Measurements from ENCODE around the gene MBD3L1.
A peak's percentile ranks its signal among the peaks of the same experiment; 100 is the strongest.

MBD3L1 gene
- 0 to 0.19 (median 0) reads per million in 3 experiments for total RNA-seq

GRCh38 chr19:8832132-8833021 lies at the start of gene MBD3L1, which contains the start of gene ZNF558:
Gene MBD3L1, plus strand, starts transcription at chr19:8832377. Its CDS starts 10,302 bp downstream, at chr19:8842679.
Gene ZNF558, minus strand, starts transcription at chr19:8832304. Its CDS starts 9,645 bp downstream, at chr19:8822659.
- DNase-seq: peak; percentile 100

DNA sequence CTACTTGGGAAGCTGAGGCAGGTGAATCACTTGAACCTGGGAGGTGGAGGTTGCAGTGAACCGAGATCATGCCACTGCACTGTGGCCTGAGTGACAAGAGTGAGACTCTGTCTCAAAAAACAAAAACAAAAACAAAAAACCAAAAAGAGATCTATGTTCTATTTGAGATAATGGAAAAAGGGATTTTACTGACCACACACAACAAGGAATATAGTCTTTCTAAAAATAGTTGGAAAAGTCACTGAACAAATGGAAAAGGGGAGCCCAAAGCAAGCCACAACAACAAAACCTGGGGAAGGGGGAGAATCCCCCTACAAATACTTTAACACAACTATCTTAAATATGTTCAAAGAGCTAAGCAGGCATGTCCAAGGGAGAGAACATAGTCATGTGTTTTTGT lies 37.4 kb upstream of the MBD3L1 start:
- DNase-seq: no peak

DNA sequence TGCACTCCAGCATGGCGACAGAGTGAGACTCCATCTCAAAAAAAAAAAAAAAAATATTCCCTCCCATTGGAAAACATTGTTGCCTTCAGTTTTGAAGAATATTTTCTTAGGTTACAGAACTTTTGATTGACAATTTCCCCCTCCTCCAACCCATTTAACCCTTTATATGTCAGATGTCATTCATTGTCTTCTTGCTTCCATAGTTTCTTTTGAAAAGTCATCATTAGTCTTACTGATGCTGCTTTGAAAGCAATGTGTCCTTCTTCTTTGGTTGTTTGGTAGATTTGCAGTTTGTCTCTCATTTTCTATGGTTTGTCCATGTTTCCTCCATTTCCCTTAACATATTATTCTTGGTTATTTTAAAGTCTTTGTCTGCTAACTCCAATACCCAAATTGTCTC lies 25.5 kb upstream of the MBD3L1 start:
- no peak for DNase-seq

- no peak for DNase-seq
Observed at GRCh38 chr19:8811315-8812172, 20.6 kb upstream of the MBD3L1 start.

GRCh38 chr19:8814176-8814575 lies 18.0 kb upstream of the MBD3L1 start:
- no peak for DNase-seq

DNA sequence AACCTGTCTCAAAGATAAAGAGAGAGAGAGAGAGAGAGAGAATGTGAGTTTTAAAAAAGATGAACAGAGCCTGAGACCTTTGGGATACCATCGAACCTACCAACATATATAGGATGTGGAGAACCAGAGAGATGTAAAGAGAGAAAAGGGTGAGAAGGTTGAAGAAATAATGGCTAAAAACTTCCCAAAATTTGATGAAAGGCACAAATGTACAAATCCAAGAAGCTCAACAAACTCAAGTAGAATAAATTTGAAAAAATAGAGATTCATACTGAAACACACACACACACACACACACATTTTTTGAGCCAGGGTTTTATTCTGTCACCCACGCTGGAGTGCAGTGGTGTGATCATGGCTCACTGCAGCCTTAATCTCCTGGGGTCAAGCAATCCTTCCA lies 16.4 kb upstream of the MBD3L1 start:
- DNase-seq: no peak

- DNase-seq: no peak
Observed at GRCh38 chr19:8820234-8820633, 11.9 kb upstream of the MBD3L1 start.

DNA sequence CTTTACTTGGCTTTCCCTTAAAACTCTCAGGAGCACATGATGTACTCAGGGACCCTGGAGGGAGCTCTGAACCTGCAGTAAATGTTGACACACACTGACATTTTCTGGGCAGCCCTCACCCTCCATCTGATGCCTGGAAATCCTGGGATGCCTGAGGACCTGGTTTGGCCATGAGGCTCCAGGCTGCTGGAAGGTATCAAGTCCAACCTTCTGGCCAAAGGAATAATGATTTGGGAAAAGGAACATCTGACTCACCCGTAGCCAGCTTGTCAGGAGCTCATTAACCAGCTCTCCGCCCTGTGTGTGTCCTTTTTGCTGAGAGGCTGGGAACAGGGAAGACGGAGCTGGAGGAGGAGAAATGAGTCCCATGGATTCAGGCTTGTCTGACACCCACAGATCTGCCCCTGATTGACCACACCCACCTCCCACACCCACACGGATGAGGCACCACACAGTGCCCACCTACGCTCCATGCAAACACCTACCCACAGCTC lies 10.4 kb upstream of the MBD3L1 start:
- DNase-seq: no peak

DNA sequence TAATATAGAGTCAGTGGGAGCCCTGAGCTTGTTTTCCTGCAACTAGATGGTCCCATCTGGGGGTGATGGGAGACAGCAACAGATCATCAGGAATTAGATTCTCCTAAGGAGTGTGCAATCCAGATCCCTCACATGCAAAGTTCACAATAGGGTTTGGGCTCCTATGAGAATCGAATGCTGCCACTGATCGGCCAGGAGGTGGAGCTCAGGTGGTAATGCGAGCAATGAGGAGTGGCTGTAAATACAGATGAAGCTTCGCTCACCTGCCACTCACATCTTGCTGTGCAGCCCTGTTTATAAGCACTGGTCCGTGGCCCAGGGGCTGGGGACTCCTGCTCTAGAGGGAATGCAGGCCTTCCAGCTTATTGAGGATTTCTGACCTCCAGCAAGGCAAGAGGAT lies 5.8 kb upstream of the MBD3L1 start:
- no peak for DNase-seq

DNA sequence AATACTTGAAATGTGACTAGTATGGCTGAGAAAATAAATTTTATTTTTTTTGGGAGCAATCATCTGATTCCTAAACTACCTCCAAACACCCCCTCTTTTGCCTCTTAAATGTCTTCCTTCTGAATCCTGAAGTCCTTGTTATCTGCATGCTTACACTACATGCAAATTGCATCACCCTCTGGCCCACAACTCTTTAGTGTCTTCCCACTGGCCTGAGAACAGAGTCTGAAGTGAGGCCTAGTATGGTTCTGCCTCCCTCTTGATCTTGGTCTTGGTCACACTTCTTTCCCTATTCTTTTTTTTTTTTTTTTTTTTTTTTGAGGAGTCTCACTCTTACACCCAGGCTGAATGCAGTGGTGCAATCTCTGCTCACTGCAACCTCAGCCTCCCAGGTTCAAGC lies 4.9 kb upstream of the MBD3L1 start:
- DNase-seq: no peak

- no peak for DNase-seq
Observed at GRCh38 chr19:8831373-8831772, 804 bp upstream of the MBD3L1 start.

DNA sequence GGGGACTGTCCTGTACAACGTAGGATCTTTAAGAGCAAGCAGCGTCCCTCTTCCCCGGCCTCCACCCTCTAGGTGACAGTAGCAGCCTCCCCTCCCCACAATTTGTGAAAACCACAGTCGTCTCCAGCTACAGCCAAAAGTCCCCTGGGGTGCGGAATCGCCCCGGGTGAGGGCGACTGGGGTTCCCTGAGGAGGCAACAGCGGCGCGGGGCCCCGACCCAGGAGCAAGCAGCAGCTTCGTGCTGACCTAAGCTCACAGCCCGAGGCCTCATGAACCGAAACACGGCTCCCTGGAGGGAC lies 395 bp upstream of the MBD3L1 start:
- no peak for DNase-seq

DNA sequence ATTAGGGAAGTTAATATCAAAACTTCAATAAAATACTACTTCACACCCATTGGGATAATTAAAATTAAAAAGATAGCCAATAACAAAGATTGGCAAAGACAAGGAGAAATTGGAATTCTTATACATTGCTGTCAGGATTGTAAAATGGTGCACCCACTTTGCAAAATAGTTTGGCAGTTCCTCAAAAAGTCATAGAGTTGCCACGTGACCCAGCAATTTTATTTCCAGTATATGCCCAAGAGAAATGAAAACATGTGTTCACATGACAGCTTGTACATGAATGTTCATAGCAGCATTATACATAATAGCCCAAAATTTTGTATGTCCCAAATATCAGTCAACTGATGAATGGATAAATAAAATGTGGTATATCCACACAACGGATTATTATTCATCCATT lies 3.3 kb downstream of the MBD3L1 start:
- DNase-seq: no peak

DNA sequence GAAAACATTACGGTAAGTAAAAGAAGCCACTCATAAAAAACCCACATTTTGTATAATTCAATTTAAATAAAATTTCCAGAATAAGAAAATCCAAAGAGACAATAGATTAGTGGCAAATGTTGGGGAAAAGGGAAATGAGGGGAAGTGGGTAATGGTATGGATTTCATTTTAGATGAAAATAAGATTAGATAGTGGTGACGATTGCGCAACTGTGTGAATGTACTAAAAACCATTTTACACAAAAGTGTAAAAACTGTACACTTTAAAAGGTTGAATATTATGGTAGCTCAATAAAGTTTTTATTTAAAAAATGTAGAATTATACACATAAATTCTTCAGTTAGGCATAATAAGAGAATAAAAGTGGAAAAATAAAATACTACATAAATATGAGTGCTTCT lies 3.7 kb downstream of the MBD3L1 start:
- DNase-seq: no peak

- no peak for DNase-seq
Observed at GRCh38 chr19:8840708-8841107, 8.5 kb downstream of the MBD3L1 start.

DNA sequence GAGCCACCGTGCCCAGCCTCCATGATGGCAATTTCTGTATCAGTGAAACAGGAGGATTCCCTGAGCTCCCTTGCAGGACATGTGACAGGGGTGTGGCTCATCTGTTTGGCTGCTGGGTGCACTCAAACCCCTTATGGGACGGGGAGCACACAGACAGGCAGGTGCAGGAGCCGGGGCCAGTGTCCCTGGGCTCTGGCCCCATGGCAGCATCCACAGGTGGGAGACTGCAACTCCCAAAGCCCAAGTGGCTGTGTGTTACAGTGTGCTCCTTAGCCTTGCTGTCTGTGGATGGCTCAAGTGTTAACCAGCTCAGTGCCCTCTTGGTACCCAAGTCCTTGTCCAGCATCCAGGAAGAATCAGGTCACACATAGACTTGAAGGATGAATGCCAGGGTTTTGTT lies 14.6 kb downstream of the MBD3L1 start:
- DNase-seq: no peak

DNA sequence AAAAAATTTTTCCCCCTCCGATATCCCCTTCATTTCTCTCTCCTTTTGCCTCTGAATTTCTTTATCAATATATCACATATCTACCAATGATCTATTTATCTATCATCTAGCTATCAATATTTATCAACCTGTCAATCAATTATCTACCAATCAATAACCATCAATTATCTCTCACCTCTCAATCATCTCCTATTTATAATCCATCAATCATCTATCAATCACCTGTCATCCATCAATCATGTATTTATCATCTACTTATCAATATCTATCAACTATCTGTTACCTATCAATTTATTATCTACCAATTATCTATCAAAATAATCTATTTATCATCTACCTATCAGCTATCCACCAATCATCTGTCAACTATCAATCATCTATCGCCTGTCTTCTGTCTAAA lies 17.1 kb downstream of the MBD3L1 start:
- no peak for DNase-seq

- DNase-seq: no peak
Observed at GRCh38 chr19:8850488-8850887, 18.3 kb downstream of the MBD3L1 start.

GRCh38 chr19:8858260-8858659 lies 26.1 kb downstream of the MBD3L1 start:
- DNase-seq: no peak

GRCh38 chr19:8866344-8866743 lies 34.2 kb downstream of the MBD3L1 start:
- DNase-seq: no peak

DNA sequence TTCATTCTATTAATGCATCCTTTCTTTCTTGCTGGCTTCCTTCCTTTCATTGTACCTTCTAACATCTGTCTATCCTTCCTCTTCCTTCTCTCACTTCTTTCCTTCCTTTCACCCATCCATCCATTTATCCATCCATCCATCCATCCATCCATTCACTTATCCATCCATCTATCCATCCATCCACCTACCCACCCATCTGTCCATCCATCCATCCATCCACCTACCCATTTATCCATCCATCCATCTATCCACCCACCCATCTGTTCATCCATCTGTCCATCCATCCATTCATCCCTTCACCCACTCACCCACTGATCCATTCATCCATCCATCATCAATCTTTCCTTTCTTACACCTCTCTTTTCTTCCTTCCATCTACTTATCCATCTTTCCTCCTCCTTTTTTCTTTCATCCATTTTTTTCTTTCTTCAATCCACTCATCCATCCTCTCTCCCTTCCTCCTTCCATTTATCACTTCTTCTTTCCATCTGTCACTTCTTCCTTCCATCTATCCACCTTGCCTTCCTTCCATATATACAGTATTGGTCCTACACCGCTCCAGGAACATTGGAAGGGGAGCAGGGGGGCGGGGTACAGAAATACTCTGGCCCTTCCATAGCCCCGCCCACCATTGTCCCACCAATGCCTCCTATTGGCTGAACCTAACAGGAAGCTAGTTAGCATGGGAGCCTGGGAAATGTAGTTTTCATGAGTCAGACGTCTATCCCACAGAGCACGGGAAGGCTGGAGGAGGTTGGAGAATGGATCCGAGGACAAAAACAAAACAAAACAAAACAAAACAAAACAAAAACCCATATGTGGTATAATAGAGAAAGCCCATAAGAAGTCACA lies 45.9 kb downstream of the MBD3L1 start:
- no peak for DNase-seq

DNA sequence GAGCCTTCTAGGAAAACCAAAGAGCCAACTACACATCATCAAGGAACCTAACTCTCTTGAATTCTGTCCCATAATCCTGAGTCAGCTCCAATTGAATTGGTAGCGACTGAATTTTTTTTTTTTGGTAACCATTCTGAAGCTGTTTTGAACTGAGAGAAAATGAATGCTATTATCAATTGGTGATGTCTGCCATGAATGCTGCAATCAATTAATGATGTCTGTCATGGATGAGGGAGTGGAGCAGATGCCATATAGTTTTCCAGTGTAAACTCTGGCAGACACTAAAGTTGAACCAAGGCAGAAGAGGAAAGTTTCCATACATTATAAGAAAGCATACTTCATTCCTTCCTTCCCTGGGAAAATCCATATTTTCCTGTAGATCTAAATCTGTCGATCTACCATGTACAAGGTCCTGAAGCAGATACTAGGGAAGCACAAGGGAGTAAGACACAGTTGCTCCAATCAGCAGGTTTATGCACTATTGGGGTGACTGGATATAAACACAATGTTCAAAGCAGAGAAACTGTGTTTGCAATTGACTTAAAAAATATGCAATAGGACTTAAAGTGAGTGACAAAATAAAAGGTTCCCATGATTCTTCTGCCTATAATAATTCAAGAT lies 48.8 kb downstream of the MBD3L1 start:
- no peak for DNase-seq

Measured in central memory CD4-positive, alpha-beta T cell (primary cell).